Fibroblast of lung (primary cell): Measurements from ENCODE around the gene RPS19BP1.

ENCODE experiments used
- EZH2 ChIP-seq: IDR thresholded peaks from 2 replicates; pipeline ENCODE4 v1.5.1; 2012; ENCODE audit warnings: low read length, control low read depth, mild to moderate bottlenecking; ENCODE audit errors: missing control alignments
- TF ChIP-seq, protein P1 (sequence below), 2 donors: IDR thresholded peaks in 1 of 2; conservative IDR thresholded peaks in 1 of 2; 1 replicate in 1 of 2; 2 replicates in 1 of 2; pipeline ENCODE4 v1.5.1; 2011 to 2012; ENCODE audit warnings: low read length in 2 of 2, control low read depth in 1 of 2, inconsistent platforms in 1 of 2, low read depth in 1 of 2, mild to moderate bottlenecking in 1 of 2

GRCh38 chr22:39546889-39547586, 14.5 kb upstream of the RPS19BP1 start:
- TF ChIP-seq, protein P1, sequence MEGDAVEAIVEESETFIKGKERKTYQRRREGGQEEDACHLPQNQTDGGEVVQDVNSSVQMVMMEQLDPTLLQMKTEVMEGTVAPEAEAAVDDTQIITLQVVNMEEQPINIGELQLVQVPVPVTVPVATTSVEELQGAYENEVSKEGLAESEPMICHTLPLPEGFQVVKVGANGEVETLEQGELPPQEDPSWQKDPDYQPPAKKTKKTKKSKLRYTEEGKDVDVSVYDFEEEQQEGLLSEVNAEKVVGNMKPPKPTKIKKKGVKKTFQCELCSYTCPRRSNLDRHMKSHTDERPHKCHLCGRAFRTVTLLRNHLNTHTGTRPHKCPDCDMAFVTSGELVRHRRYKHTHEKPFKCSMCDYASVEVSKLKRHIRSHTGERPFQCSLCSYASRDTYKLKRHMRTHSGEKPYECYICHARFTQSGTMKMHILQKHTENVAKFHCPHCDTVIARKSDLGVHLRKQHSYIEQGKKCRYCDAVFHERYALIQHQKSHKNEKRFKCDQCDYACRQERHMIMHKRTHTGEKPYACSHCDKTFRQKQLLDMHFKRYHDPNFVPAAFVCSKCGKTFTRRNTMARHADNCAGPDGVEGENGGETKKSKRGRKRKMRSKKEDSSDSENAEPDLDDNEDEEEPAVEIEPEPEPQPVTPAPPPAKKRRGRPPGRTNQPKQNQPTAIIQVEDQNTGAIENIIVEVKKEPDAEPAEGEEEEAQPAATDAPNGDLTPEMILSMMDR (conservative IDR thresholded peaks at IDR 0.05 in 1 of 2, IDR thresholded peaks at IDR 0.05 in 1 of 2; ENCODE audit: low read depth in 1 of 2, low read length in 2 of 2), result no peak
- TF ChIP-seq EZH2, result no peak
